NK-92 (cell line): ENCODE results near the gene MBP.

ENCODE experiments used
- DNase-seq: peaks from one replicate; lab custom pipeline; 2025; ENCODE audit not compliant: unreplicated experiment; lab: John Stamatoyannopoulos, UW

Gene MBP

DNA sequence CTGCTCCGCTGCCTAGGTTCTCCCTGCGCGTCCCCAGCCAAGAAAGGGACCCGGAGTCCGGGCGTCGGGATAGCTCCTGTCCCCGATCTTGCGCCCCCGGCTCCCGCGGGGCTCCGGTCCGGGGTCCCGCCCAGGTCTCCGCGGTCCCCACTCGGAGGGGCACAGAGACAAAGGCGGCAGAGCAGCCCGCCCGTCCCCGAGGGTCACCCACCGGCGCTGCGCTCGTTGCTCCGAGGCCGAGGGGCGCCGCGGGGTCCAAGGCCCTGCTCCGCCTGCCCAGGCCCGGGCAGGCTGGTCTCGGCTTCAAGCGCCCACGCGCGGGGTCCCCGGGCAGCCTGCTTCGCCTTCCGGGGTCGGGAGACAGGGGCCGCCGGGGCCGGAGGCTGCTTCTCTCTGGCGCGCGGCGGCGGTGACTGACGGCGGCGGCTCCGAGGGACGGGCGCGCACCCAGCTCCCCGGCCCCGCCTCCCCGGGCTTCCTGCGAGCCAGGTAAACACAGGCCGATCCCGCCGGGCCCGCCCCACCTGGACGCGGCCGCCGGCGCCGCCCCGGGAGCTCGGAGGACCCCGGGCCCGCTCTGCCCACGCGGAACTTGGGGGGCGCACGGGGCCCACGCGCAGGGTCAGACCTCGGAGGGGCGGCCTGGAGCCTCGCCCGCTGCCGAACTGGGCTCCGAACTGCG, at the start of gene MBP:
TSS of gene MBP (minus strand) at position 415 of the 682 bp plus-strand sequence. CDS start 27,522 bp downstream, outside the sequence.
- no peak for DNase-seq

DNA sequence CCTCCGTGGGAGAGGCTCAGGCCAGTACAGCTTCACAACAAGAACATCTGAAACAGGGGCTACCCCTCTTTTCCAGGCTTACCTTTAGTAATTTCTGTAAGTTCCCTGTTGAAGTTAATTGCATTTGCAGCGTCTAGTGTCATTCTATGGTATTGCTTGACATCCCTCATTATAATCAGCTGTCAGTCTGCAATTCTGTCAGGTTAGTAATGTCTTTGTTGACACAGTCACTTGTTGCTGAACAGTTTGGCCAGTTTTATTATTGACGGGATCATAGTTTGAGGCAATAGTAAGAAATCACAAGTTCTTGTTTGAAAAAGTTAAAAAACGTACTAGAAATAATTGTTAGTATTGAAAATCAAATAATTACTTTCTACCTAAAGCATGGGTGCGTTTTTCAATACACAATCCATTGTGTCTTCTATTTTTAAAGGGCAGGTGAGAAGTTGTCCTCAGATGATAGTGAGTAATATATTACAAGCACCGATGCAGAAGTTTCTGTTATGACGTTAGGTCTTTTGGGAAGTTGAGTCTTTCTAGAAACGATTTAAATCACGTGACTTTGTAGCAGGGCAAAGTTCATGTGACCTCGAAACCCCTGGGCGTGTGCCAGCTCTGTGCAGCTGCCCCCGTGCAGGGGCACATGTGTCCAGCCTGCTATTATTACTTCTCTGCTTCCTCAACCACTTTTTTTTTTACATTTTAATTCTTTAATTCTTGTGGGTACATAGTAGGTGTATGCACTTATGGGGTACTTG, 49.5 kb upstream of the MBP start:
- DNase-seq, result no peak

DNA sequence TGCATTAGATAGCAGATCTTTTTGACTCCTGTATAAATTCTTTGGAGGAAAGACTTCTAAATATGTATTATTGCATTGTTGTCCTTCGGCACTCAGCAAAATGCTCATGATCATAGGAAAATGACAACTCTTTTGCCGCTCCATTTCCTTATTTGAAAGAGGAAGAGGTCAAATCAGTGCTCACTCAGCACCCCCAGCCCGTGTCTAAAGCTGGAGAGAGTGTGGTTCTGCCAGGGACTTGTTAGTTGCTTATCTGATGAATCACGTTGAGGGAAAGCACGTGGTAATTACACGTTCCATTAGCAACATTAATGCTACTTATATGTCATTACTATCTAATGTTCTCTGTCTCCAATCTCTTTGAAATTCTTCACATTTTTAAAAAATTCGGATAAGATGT, 46.0 kb upstream of the MBP start:
- DNase-seq, result no peak

DNA sequence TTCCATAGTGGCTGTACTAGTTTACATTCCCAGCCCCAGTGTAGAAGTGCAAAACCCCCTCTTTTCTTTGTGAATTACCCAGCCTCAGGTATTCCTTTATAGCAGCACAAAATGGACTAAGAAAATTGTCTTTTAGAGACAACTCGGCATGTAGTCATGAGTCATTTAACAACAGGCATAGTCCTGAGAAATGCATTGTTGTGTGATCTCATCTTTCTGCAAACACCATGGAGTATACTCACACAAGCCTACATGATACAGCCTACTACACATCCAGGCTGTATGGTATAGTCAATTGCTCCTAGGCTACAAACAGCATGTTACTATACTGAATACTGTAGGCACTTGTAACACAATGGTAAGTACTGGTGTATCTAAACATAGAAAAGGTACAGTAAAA, 44.4 kb upstream of the MBP start:
- no peak for DNase-seq

DNA sequence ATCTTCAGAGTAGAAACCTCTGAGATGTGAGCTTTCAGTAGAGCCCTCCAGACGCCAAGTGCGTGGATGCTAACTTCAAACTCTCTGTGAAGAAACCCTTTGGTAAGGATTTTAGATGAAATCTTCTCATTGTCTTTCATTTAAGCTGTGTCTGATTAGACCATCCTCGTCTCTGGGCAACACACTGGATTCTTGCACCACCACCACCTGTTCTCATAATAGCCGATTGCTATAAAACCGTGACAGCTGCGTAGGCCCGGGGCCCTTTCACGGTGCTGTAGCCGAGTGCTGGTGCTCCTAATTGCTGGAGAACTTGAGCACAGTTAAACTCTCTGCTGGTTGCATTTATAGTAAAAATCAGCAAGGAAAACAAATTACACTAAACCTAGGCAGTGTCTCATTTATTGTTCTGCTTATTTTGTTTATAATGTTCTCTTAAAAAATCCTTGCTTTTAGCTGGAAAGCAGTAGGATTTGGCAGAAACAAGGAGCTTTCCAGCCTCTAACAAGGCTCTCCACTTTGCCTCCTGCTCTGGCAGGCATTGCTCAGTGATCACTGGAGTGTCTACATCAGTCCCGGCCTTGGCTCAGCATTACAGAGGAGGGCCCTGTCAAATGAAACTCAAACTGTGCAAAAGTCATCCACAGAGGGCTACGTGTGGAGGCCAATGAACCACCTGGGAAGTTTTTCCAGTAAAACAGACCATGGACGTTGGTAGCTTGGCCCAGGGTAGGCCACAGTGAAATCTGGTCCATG, 40.9 kb upstream of the MBP start:
- no peak for DNase-seq

DNA sequence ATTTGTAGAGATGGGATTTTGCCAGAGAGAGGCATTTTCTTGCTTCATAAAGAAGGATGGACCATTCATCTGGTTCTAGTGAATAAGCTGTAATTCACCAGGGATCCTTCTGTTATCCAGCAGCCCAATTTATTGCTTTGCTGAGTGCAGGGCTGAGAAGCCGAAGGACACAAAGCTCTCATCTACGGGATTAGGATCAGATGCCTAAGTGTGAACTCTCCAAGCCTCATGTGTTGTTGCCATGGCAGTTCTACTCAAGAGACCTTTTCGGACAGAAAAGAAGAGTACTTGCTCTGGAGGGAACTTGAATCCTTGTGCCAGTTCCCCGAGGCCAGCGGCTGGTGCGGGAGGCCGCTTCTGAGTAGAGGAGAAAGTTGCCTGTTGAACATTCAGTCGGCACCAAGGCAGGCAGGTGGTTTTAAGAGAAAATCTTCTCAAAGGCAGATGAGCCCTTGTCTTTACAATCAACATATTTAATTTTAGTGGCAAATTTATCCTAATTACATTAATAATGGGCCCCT, 38.4 kb upstream of the MBP start:
- no peak for DNase-seq

DNA sequence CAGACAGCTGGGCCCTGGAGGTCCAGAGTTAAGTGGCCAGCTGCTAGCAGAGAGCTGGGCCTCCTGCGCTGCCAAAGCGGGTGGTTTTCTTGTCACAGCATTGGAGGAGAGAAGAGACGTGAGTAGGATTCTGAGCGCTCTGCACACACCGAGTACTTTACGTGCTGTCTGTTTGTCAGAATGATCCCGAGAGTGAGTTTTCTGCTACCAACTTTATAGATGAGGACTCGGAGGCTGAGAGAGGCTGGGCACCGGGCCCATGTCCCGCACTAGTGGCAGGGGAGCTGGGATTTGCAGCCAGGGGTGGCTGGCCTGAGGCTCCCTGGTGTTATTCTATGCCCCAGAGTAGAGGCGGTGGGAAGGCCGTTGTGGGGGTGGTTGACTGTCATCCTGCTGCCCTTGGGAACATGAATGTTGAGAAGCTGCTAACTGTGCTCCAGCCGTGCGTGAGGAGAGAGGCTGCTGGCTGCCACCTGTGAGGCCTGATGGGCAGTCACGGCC, 36.3 kb upstream of the MBP start:
- no peak for DNase-seq

DNA sequence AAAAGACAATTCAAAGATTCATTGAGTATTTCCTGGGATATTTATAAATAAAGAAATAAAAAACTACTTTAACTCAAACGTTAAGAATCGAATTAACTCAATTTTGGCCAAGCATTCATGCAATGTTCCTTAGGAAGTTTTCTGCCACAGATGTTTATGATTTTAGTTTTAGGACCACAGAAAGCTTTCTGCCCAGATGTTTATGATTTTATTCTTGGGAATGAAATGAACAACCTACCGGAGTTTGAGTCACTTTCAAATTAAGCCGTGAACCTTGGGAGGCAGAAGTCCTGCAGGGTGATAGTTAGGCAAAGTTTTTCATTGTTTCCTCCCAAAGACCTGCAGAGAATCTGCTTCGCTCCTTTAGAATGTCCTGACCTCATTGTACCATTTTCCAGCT, 34.7 kb upstream of the MBP start:
- DNase-seq, result no peak

DNA sequence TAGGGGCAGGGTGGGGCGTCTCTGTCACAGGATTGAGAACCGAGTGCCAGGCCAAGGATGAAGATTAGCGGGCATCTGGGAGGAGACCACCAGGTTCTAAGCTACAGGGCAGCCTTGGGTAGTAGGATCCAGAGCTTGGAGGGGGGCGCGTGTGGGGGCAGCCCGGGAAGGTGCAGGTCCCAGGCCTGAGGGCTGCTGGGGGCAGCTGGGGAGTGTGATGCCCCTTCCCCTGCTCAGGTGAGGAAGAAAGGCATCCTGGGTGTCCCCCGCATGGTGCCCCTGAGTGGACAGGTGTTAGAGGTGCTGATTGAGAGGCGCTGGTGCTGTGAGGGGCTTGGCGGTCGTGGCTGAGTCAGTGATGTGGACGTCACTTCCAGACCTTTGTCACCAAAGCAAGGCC, 33.9 kb upstream of the MBP start:
- DNase-seq, result no peak

DNA sequence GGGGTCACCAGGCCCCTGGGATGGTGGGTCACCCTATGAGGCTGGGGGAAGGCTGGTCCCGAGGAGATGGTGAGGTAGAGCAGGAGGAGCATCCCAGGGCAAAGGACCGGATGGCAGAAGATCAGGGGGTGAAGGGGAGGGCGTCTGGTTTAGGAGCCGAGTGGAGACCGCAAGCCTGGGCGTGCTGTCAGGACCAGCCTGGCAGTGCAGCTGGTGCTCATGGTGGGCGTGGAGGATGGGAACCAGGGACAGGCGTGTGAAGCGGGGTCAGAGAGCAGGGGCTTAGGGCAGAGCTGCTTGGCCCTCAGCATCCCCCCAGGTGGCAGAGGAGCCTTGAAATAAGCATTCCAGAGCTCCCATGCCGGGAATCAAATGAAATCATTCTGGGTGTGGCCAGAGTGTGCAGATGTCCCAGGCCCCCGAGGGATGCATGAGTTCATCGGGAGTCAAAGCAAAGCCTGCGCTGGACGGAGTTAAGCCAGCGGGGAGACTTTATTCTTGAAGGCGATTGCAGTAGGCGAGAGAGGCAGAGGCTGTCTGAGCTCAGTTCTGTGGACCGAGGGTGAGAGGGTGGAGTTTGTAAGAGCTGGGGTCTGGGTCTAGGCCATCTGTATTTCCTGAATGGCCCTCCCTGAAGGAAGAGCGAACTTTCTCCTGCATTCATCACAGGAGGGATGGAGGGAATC, 33.1 kb upstream of the MBP start:
- no peak for DNase-seq

DNA sequence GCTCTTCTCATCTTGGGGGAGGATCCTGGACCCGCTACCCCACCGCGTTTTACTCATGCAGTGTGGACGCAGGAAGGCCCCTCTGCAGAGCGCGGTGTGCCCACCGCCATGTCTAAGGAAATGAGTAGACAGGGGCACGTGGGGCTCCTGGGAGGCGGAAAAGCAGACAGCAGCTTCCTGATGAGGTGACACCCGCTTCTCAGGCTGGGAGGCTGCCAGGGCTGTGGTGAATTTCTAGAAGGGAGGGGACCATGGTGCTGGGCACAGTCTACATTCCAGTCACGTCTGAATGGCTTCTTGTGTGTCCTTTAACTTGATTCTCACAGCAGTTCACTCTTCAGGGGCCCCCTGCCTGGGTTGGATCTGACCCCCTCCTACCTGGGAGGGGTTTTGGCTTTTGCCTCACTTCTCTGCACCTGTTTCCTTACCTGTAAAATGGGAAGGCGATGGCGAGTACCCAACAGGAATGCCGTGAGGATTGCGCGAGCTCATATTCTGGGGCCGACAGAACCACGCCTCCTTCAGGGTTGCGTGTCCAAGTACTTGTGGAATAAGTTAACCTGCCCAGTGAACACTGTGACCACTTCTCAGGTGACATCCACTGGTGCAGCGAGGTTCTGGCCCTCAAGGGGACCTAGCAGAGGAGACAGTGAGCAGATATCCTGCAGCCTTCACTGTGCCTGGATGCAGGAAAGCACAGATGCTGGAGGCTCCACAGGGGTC, 32.3 kb upstream of the MBP start:
- DNase-seq, result no peak

DNA sequence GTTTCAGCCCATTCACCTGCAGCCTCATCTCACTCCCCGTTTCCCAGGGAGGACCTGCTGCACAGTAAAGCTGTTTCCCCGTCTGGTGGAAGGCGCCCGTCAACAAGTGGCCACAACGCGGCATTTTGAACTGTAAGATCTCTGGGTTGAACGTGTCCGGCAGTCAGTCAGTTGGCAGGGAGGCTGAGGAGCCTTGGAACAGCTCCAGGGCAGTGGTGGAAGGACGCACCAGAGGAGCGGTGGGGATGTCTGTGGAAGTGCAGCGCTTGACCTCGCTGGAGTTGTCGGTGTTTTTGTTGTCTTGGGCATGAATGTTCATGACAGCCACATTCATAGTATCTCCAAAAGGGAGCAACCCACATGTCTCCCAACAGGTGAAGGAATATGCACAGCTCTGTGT, 31.4 kb upstream of the MBP start:
- DNase-seq, result no peak

DNA sequence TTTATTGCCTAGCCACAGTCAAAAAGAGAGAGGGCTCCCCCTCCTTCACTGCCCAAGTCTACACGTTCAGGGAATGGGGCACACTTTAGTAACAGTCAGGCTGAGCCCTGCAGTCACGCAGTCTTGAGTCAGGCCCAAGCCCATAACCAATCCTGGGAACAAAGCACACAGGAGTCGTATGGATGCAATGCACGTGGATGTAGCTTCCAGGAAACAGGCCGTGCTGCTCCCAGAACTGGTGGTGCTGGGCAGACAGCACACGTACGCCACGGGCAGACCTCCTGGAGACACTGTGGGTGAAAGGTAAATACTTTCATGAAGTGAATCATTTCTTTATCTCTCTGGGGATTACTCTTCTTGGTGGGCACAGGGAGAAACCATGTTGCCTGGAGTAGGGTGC, 30.0 kb upstream of the MBP start:
- DNase-seq, result no peak

DNA sequence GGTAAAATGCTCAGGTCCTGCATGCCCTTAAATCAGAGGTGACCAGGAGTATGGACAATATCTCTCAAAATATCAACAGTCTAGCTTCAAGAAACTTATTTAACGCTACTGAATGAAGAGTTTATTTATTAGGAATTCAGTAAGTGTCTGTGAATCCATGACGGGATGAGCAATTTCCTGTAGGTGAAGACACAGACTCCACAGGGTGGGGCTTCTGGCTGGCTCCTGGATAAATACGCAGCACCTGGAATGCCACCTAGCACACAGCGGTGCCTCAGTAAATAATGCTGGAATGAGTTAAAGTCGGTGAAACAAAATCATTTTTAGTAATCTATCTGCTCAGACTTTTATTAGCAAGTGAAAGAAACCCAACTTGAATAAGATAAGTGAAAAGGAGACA, 29.4 kb upstream of the MBP start:
- no peak for DNase-seq

DNA sequence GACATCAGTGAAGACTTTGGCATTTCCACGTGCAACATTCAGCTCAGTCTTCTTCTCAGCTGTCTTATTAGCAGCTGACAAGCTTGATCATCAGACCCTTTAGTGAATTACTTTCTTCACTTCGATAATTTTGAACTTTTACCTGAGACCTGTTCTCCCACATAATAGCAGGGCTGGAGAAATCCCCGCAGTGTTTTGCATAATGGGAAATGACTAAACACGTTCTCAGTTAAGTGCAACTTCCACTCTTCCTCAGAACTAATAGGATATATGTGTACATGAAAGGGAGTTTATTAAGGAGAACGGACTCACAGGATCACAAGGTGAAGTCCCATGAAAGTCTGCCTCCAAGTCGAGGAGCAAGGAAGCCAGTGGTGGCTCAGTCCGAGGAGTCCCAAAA, 28.8 kb upstream of the MBP start:
- DNase-seq, result no peak

DNA sequence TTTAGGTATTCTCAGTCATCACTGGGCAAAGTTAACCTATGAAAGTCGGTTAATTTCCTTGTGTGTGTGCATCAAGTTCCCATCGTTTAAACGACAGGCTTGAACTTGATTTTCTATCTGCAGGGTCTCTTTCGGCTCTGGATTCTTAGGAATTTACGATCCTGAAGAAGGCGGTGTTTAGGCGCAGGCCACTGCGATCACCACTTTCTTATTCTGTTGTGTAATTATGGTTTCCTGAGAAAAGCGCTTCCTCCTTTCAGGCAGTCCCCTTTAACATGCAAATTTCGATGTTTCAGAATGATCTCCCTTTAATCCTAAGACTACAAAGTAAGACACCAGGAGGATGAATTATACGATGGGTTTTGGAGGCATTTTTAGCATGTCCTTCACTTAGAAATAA, 27.9 kb upstream of the MBP start:
- DNase-seq, result no peak

DNA sequence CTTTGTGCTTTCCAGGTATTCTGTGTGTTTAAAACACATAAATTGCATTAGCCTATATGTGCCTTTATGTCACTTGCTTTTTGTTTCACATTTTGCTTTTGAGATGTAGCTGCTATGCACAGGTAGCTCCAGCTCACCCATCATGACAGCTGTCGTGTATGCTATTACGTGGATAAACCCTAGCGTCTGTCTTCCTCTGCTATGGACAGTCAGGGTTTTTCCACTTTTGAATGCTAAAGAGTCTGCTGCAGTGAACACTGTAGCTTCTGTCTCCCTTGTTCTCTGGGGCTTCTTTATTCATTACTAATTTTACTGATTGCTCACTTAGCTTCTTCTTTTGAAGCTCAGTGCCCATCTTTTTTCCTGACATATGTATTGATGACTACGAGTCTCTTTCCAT, 24.7 kb upstream of the MBP start:
- no peak for DNase-seq

DNA sequence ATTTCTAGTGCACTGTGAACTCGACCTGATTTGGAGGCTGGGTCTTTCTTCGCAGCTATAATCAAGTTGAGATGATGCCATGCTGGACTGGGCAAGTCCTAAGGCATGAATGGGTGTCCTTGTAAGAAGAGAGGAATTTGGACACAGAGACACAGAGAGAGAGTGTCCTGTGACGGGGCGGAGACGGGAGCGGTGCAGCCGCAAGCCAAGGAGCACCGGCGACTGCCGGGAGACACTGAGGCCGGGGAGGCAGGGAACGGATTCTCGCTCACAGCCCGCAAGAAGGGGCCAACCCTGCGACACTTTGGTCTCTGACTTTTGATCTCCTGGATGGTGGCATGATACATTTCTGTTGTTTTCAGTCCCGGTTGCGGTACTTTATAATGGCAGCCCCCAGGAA, 22.4 kb upstream of the MBP start:
- DNase-seq, result no peak

DNA sequence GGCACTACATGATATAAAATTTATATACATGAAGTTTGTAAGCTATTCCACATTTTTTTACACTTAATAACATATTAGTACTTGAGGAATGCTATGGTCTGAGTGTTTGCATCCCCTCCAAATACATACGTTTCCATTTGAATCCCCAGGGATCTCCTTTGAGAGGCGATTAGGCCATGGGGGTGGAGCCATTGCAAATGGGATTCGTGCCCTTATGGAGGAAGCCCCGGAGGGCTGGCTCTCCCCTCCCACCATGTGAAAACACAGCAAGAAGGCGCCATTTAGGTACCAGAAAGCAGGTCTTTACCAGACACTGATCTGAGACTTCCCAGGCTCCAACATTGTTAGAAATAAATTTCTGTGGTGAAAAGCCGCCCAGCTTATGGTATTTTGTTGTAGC, 20.8 kb upstream of the MBP start:
- DNase-seq, result no peak

DNA sequence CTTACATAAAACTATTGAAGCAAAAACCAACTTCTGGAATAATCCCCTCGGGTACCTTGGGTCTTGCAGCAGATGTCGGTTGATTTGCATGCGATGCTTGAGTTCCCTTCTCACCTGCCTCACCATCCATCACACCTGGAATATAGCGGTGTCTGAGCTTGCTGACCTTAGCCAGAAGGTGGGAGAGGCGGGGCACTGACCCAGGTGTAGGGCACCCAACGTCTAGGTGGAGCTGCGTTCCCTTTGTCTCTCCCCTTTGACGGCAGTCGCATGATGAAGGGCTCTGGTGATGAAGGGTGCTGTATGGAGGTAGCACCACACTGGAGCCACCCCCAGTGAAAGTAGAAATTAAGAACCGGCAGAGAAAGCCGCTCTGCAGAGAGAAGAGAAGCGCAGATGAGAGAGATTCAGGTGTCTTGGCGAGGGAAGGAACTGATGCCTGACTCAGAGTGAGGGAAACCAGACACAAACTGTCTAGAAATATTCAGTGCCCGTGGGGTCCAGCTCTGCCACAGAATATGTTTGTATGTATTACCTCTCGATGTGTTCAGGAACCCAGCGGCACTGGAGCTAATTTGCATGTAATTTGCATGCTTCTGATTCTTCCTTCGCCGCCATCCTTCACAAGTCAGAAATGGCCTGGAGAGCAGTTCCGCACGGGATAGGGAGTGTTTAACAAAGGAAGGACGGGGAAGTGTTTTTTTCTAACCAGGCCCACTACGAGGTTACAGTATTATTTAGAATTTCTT, 19.4 kb upstream of the MBP start:
- DNase-seq, result no peak
